DLD1 (cell line): ENCODE measurements around the gene TLE2.

Source experiments
- in situ Hi-C: cut with HindIII; loops from 2 replicates; pipeline ENCODE4 v1.10.0; 2017; ENCODE audit warnings: low sequenced_read_pairs

Gene TLE2

GRCh38 chr19:2962018-2962670 lies 66.9 kb downstream of the TLE2 start:
- in situ Hi-C loops, result no loop called here

GRCh38 chr19:2960120-2960519 lies 69.0 kb downstream of the TLE2 start:
- in situ Hi-C loops, result no loop called here

GRCh38 chr19:2957160-2957559 lies 71.9 kb downstream of the TLE2 start:
- in situ Hi-C loops, result no loop called here

- in situ Hi-C loops, result no loop called here
These were observed 76.1 kb downstream of the TLE2 start for GRCh38 chr19:2952953-2953481.

GRCh38 chr19:2950286-2951124 lies 78.6 kb downstream of the TLE2 start:
- in situ Hi-C loops, result no loop called here

- in situ Hi-C loops, result no loop called here
These were observed 79.2 kb downstream of the TLE2 start for GRCh38 chr19:2949939-2950285.
